ENCODE measurements around the gene CALML6. TPM values are rescaled to one million over a fixed set of nuclear protein-coding genes. Genes with fewer than 3 reads are reported as not detected.

The CALML6 gene
- total RNA-seq, 1 experiment from 2014 or later = not detected

GRCh38 chr1:1939296-1940122 is 24.4 kb downstream of the CALML6 start:
- H3K79me2 ChIP-seq (ENCODE audit: low read length) = no peaks in the 10 kb centered on the region
- H3K9ac ChIP-seq (ENCODE audit: low read length) = no peak overlapping the region
- H4K20me1 ChIP-seq (ENCODE audit: insufficient read depth, low read depth, low read length) = no peaks in the 10 kb centered on the region
- H3K27me3 ChIP-seq (ENCODE audit: low read length) = no peaks in the 10 kb centered on the region
- no peaks in the 10 kb centered on the region for H3K9me2 ChIP-seq (replicated peaks; ENCODE audit: insufficient read depth, low read length)
- H3K27ac ChIP-seq (ENCODE audit: low read length) = no peak overlapping the region
- H3K4me2 ChIP-seq (ENCODE audit: low read depth, low read length, poor library complexity, severe bottlenecking) = no peak overlapping the region
- H3K4me3 ChIP-seq (ENCODE audit: low read length) = no peak overlapping the region
- H2AFZ ChIP-seq (ENCODE audit: low read length) = no peak overlapping the region
- peaks cover 15% of the 10 kb centered on the region for H3K4me1 ChIP-seq (ENCODE audit: low read length)
- DNase-seq = no peak
- peaks cover 5% of the 10 kb centered on the region; the same call in 1 of the 2 replicates for H3K9me3 ChIP-seq (ENCODE audit: low read length)
- no peaks in the 10 kb centered on the region for H3K36me3 ChIP-seq (ENCODE audit: insufficient read depth, low read length)

DNA sequence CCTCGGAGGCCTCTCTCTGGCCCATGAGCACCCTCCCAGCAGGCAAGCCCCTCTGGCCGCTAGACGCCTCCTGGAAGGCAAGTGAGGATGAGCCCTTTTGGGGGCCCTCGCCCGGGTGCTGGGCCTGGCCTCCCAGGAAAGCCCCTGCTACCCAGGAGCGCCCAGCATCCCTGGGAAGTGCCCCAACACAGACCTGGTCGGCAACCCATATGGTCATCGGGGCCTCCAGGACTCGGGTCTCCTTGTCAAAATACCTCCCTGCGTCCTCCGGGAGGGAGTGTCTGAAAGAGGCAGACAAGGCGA is 25.0 kb downstream of the CALML6 start:
- Histone ChIP-seq H4K20me1 (ENCODE audit: insufficient read depth, low read depth, low read length) (no peaks in the 10 kb centered on the region), H3K4me2 (ENCODE audit: low read depth, low read length, poor library complexity, severe bottlenecking) (no peak overlapping the region), H3K36me3 (ENCODE audit: insufficient read depth, low read length) (no peaks in the 10 kb centered on the region), H3K4me1 (ENCODE audit: low read length) (peaks cover 15% of the 10 kb centered on the region), H3K27ac (ENCODE audit: low read length) (no peak overlapping the region), H3K9ac (ENCODE audit: low read length) (no peak overlapping the region), H3K9me3 (ENCODE audit: low read length) (peaks cover under 1% of the 10 kb centered on the region; the same call in 1 of the 2 replicates), H3K4me3 (ENCODE audit: low read length) (no peak overlapping the region), H2AFZ (ENCODE audit: low read length) (no peak overlapping the region), H3K27me3 (ENCODE audit: low read length) (no peaks in the 10 kb centered on the region), H3K9me2 (replicated peaks; ENCODE audit: insufficient read depth, low read length) (no peaks in the 10 kb centered on the region), H3K79me2 (ENCODE audit: low read length) (no peaks in the 10 kb centered on the region)
- no peak for DNase-seq

- DNase-seq = no peak
- peaks cover 15% of the 10 kb centered on the region for H3K4me1 ChIP-seq (ENCODE audit: low read length)
- H3K27me3 ChIP-seq (ENCODE audit: low read length) = no peaks in the 10 kb centered on the region
- no peaks in the 10 kb centered on the region for H4K20me1 ChIP-seq (ENCODE audit: insufficient read depth, low read depth, low read length)
- H3K79me2 ChIP-seq (ENCODE audit: low read length) = no peaks in the 10 kb centered on the region
- H2AFZ ChIP-seq (ENCODE audit: low read length) = no peak overlapping the region
- no peaks in the 10 kb centered on the region for H3K9me2 ChIP-seq (replicated peaks; ENCODE audit: insufficient read depth, low read length)
- no peaks in the 10 kb centered on the region for H3K36me3 ChIP-seq (ENCODE audit: insufficient read depth, low read length)
- H3K4me2 ChIP-seq (ENCODE audit: low read depth, low read length, poor library complexity, severe bottlenecking) = no peak overlapping the region
- H3K9ac ChIP-seq (ENCODE audit: low read length) = no peak overlapping the region
- H3K4me3 ChIP-seq (ENCODE audit: low read length) = no peak overlapping the region
- no peak overlapping the region for H3K27ac ChIP-seq (ENCODE audit: low read length)
- H3K9me3 ChIP-seq (ENCODE audit: low read length) = no peaks in the 10 kb centered on the region
Measured at GRCh38 chr1:1941211-1941841, 26.3 kb downstream of the CALML6 start.

DNA sequence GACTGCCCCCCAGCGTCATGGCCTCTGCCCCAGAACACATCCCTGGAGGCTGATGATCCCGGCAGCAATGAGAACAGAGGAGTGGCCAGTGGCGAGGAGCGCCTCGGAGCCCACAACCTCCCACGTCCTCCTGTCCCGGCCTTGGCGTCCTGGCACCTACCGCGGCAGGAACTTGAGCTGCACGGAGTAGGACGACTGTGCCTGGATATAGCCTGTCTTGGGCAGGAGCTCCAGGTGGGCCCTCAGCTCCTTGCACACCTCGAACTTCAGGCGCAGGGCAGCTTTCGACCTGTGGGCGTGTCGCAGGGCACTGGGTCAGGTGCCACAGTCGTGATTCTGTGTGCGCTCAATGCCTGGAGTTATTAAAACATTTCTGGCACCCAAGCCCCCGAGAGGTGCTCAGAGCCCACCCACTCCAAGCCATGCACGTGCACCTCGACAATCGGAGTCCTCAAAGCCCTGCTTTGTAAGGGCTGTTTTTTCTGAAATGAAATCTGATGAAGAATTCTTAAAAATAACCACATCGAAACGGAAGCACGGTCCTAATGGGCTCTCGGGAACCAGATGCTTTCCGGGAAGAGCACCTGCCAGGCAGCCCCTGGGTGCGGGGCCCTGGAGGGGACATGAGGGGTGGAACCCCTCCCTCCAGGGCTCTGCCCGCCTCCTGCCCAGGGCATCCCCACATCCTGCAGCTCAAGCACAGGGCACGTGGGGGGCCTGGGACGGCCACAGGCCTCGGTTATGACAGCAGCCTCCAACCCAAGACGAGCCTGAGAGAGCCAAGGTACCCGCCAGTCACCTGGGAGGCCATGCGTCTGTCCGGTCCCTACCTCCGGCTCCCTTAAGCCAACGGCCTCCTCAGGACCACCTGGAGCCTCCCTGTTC is 27.1 kb downstream of the CALML6 start:
- H3K27me3 ChIP-seq (ENCODE audit: low read length) = no peaks in the 10 kb centered on the region
- H2AFZ ChIP-seq (ENCODE audit: low read length) = no peak overlapping the region
- no peak overlapping the region for H3K4me3 ChIP-seq (ENCODE audit: low read length)
- no peaks in the 10 kb centered on the region for H3K36me3 ChIP-seq (ENCODE audit: insufficient read depth, low read length)
- no peaks in the 10 kb centered on the region for H3K79me2 ChIP-seq (ENCODE audit: low read length)
- 0 out of 2 replicates have a peak overlapping the region, but pooled peaks have one; percentile 44 for H3K9ac ChIP-seq (ENCODE audit: low read length)
- peak overlapping the region; percentile 52 for H3K4me2 ChIP-seq (ENCODE audit: low read depth, low read length, poor library complexity, severe bottlenecking)
- no peaks in the 10 kb centered on the region for H3K9me2 ChIP-seq (replicated peaks; ENCODE audit: insufficient read depth, low read length)
- H3K9me3 ChIP-seq (ENCODE audit: low read length) = no peaks in the 10 kb centered on the region
- no peak overlapping the region for H3K27ac ChIP-seq (ENCODE audit: low read length)
- no peaks in the 10 kb centered on the region for H4K20me1 ChIP-seq (ENCODE audit: insufficient read depth, low read depth, low read length)
- no peak for DNase-seq
- H3K4me1 ChIP-seq (ENCODE audit: low read length) = peaks cover 15% of the 10 kb centered on the region

DNA sequence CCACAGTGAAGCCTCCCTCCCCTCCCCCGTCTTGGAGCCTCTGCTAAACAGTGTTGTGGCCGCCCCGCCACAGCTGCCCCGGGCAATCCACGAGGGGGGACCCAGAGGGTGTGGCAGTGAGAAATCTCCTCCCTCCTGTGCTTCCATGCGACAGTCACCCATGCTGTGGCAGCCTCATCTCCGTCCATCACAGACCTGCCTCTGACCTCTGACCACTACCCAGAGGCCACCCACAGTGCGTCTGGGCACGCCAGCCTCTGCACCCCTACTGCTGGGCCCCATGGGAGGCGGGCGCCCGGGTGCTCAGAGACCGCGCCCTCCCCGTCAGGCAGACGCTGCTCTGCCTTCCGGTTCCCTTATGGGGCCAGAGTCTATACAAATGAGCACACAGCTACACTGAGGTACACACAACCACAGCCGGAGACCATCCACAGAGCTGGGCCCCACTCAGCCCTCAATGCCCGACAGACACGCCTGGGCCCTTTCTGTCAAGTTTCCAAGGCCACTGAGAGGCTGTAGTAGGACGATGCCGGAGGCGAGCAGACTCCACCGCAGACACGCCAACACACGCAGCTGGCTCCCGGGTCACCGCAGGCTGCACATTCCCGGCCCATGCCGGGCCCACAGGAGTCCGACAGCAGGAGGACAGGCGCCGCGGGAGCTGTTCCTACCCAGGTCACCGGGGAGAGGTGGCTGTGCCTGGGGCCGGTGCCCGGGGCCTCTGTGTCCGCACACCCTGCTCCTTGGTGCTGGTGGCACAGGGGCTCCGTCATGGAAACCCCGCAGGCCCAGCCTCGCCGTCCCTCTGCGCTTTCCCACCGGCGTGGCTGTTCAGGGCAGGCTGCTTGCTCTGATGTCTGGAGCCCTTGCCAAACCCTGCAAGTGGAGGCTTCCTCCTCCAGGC is 27.9 kb downstream of the CALML6 start:
- Histone ChIP-seq H3K36me3 (ENCODE audit: insufficient read depth, low read length) (no peaks in the 10 kb centered on the region), H3K9me3 (ENCODE audit: low read length) (no peaks in the 10 kb centered on the region), H3K9me2 (replicated peaks; ENCODE audit: insufficient read depth, low read length) (no peaks in the 10 kb centered on the region), H3K4me3 (ENCODE audit: low read length) (peak overlapping the region; percentile 30; the same call in 1 of the 2 replicates), H3K79me2 (ENCODE audit: low read length) (no peaks in the 10 kb centered on the region), H3K27ac (ENCODE audit: low read length) (no peak overlapping the region), H3K27me3 (ENCODE audit: low read length) (no peaks in the 10 kb centered on the region), H2AFZ (ENCODE audit: low read length) (peak overlapping the region; percentile 58; the same call in 1 of the 2 replicates), H4K20me1 (ENCODE audit: insufficient read depth, low read depth, low read length) (no peaks in the 10 kb centered on the region), H3K4me2 (ENCODE audit: low read depth, low read length, poor library complexity, severe bottlenecking) (peak overlapping the region; percentile 52), H3K4me1 (ENCODE audit: low read length) (peaks cover 15% of the 10 kb centered on the region), H3K9ac (ENCODE audit: low read length) (peak overlapping the region; percentile 44; the same call in 1 of the 2 replicates)
- peak; percentile 76 for DNase-seq

DNA sequence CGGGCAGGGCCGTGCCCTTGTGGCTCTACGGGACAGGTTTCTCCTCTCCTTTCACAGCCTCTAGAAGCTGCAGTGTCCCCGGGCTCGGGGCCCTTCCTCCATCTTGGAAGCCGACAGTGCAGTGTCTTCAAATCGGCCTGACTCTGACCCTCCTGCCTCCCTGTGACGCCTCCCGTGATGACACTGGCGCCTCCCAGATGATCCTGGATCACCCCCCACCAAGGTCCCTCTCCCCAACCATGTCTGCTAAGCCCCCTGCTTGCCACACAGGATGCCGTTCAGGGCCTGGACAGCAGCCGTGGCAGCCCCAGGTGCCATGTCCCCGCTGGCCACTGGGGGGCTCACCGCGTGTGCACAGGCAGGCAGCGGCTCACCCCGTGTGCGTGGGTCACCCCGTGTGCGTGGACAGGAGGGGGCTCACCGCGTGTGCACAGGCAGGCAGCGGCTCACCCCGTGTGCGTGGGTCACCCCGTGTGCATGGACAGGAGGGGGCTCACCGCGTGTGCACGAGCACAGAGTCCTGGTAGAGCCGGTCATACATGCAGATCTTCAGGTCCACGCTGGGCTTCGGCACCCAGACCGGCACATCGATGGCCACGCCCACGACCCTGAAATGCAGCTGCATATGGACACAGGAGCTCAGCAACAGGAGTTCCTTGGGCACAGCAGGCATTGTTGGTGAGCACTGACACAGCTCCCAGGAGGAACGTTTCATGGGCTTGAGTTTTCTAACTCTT is 28.9 kb downstream of the CALML6 start:
- Histone ChIP-seq H3K27ac (ENCODE audit: low read length) (no peak overlapping the region), H3K9ac (ENCODE audit: low read length) (no peak overlapping the region), H3K4me1 (ENCODE audit: low read length) (peaks cover 15% of the 10 kb centered on the region), H2AFZ (ENCODE audit: low read length) (peak overlapping the region; percentile 18; the same call in 1 of the 2 replicates), H4K20me1 (ENCODE audit: insufficient read depth, low read depth, low read length) (no peaks in the 10 kb centered on the region), H3K79me2 (ENCODE audit: low read length) (no peaks in the 10 kb centered on the region), H3K4me3 (ENCODE audit: low read length) (no peak overlapping the region), H3K9me2 (replicated peaks; ENCODE audit: insufficient read depth, low read length) (no peaks in the 10 kb centered on the region), H3K9me3 (ENCODE audit: low read length) (no peaks in the 10 kb centered on the region), H3K4me2 (ENCODE audit: low read depth, low read length, poor library complexity, severe bottlenecking) (no peak overlapping the region), H3K36me3 (ENCODE audit: insufficient read depth, low read length) (no peaks in the 10 kb centered on the region), H3K27me3 (ENCODE audit: low read length) (no peaks in the 10 kb centered on the region)
- DNase-seq = peak; percentile 61

GRCh38 chr1:1945782-1946393 is 30.8 kb downstream of the CALML6 start:
- Histone ChIP-seq H3K4me2 (ENCODE audit: low read depth, low read length, poor library complexity, severe bottlenecking) (no peak overlapping the region), H4K20me1 (ENCODE audit: insufficient read depth, low read depth, low read length) (no peaks in the 10 kb centered on the region), H3K9me2 (replicated peaks; ENCODE audit: insufficient read depth, low read length) (no peaks in the 10 kb centered on the region), H3K79me2 (ENCODE audit: low read length) (no peaks in the 10 kb centered on the region), H3K36me3 (ENCODE audit: insufficient read depth, low read length) (no peaks in the 10 kb centered on the region), H3K4me1 (ENCODE audit: low read length) (peaks cover 15% of the 10 kb centered on the region), H3K9me3 (ENCODE audit: low read length) (no peaks in the 10 kb centered on the region), H3K27ac (ENCODE audit: low read length) (no peak overlapping the region), H2AFZ (ENCODE audit: low read length) (no peak overlapping the region), H3K4me3 (ENCODE audit: low read length) (no peak overlapping the region), H3K27me3 (ENCODE audit: low read length) (no peaks in the 10 kb centered on the region), H3K9ac (ENCODE audit: low read length) (no peak overlapping the region)
- no peak for DNase-seq

All from Karpas-422 (cell line).